ENCODE results near the gene RPL13.

Gene RPL13

DNA sequence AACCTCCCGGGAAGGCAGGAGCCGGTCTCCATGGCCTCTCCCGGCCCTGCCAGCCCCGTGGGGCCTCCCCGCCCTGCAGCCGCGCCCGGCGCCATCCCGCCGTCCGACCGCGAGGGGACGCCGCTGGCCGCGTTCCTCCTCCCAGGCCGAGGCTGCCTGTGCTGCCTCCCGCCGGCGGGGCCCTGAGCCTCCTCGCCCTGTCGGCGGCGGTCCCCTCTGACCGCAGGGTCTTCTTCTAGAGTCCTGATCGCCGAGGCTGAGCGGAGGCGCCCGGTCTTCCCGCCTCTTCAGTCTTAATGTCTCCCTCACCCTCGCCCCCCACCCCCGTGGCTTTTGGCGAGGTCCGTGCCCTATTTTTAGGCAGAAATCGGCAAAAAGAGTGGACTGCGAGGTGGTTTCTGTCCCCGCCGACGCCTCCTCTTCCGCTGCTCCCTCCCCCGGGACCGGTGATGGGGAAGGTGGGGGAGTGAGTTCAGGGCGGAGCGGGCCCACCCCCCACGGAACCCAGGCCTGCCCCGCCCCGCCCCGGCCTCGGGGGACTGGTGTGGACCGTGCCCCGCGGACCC is 14.3 kb downstream of the RPL13 start:
- TF ChIP-seq, protein P1, sequence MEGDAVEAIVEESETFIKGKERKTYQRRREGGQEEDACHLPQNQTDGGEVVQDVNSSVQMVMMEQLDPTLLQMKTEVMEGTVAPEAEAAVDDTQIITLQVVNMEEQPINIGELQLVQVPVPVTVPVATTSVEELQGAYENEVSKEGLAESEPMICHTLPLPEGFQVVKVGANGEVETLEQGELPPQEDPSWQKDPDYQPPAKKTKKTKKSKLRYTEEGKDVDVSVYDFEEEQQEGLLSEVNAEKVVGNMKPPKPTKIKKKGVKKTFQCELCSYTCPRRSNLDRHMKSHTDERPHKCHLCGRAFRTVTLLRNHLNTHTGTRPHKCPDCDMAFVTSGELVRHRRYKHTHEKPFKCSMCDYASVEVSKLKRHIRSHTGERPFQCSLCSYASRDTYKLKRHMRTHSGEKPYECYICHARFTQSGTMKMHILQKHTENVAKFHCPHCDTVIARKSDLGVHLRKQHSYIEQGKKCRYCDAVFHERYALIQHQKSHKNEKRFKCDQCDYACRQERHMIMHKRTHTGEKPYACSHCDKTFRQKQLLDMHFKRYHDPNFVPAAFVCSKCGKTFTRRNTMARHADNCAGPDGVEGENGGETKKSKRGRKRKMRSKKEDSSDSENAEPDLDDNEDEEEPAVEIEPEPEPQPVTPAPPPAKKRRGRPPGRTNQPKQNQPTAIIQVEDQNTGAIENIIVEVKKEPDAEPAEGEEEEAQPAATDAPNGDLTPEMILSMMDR (IDR thresholded peaks at IDR 0.05; ENCODE audit: low read depth, low read length, missing control alignments): peak; percentile 68
- in situ Hi-C loops (cut with HindIII; ENCODE audit: low sequenced_read_pairs): no loop called here
- no peak for DNase-seq (ENCODE audit: low read depth)
- H3K4me3 ChIP-seq (ENCODE audit: low read depth, low read length): peak overlapping the region; percentile 27

DNA sequence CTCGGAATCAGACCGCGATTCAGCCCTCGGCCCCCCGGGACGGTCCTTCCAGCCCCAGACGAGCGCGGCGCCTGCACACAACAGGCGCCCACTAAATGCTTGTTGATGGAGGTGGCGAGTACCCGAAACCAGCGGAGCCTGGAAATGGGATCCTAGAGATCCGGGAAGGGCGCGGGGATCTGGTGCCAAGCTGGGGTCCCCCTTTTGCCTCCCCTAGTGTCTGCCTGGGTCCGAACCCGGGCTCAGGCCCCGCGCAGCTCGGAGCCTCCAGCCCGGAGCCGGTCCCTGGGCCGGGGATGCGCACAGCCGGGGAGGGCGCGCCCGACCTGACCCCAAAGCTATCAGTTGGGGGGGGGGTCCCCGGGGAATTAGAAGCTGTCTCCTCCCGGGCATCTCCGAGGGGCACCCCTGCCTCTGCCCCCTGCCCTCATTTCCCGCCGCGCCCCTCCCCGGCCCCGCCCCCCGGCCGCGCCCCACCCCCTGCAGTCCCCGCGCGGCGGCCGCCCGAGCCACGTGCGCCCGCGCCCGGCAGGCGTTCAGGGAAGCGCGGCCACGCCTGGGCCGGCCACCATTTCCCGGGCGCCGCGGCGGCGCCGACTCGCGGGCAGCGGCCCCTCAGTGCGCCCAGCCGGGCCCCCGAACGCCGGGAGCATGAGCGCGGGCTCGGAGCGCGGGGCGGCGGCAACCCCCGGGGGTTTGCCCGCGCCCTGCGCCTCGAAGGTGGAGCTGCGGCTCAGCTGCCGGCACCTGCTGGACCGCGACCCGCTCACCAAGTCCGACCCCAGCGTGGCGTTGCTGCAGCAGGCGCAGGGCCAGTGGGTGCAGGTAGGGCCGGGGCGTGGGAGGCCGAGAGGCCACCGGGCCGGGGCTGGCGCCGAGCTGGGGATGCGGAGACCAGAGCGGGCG is 15.0 kb downstream of the RPL13 start, which contains the start of gene CPNE7:
Gene CPNE7 (plus strand): TSS at position 512 of the 906 bp plus-strand sequence. CDS start 140 bp downstream, at position 652.
- in situ Hi-C loops (cut with HindIII; ENCODE audit: low sequenced_read_pairs): no loop called here
- DNase-seq (ENCODE audit: low read depth): no peak
- peak within 1 kb of the TSS; percentile 40 for H3K4me3 ChIP-seq (ENCODE audit: low read depth, low read length)
- TF ChIP-seq, protein P1 (IDR thresholded peaks at IDR 0.05; ENCODE audit: low read depth, low read length, missing control alignments): no peak

DNA sequence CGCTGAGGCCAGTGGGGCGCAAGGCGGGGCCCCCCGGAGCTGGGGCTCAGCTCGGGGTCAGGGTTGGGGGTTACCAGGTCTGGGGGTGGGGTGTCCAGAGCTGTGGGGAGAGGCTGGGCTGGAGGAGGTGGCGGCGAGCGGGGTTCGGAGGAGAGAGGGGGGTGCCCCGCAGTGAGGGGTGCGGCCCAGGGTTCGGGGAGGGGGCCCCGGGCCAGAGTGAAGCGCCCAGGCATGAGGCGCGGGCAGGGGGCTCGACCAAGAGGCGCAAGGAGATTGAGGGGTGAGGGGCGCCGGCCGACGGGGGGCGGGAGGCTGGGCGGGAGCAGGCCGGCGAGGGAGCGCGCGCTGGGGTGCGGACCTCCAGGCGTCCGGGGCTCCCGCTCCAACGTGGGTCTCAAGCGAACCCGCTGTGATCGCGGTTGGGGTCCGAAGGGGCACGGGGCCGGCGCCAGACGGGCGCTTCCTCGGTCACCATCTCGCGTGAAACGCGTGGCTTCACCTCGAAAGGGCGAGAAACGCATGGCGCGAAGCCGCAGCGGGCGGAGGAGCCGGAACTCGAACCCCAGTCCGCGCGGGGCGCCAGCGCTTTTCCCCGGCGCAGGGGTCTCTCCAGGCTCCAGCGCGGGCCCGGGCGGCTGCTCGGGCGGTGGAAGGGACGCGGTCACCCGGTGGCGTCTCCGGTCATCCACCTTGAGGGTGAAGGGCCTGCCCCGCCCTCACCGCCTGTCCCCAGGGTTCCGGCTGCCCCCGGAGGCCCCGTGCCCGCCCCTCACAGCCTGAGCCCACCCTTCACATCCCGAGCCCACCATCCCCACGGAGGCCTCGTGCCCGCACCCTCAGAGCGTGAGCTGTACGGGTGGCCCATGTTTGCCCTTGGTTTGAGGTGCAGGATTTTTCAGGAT is 15.9 kb downstream of the RPL13 start:
- in situ Hi-C loops (cut with HindIII; ENCODE audit: low sequenced_read_pairs): no loop called here
- no peak for DNase-seq (ENCODE audit: low read depth)
- TF ChIP-seq, protein P1 (IDR thresholded peaks at IDR 0.05; ENCODE audit: low read depth, low read length, missing control alignments): no peak
- peak overlapping the region; percentile 40 for H3K4me3 ChIP-seq (ENCODE audit: low read depth, low read length)

DNA sequence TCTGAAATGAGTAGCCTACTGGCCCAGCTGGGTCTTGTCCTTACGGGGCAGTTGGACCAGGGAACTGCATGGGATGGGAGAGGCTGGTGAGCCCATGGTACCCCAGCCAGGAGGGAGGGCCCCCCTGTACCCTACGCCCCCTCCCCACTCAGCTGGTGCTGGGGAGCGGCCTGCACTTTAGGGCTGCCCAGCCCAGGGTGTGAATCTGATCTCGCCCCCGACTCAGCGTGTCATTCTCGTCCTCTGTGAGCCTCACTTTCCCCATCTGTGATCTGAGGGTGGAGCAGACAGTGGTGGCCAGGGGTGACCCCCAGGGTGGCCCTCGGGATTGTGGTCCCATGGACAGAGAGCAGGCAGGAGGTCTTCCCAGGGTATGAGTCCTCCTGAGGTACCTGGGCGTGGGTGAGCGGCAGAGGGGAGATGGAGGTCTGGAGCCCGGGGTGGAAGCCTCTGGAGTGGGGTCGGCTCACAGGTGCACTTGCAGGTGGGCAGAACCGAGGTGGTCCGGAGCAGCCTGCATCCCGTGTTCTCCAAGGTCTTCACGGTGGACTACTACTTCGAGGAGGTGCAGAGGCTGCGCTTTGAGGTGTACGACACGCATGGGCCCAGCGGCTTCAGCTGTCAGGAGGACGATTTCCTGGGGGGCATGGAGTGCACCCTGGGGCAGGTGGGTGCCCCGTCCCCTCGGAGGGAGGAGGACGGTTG is 16.7 kb downstream of the RPL13 start:
- no peak for DNase-seq (ENCODE audit: low read depth)
- in situ Hi-C loops (cut with HindIII; ENCODE audit: low sequenced_read_pairs): no loop called here
- no peak overlapping the region for H3K4me3 ChIP-seq (ENCODE audit: low read depth, low read length)
- TF ChIP-seq, protein P1 (IDR thresholded peaks at IDR 0.05; ENCODE audit: low read depth, low read length, missing control alignments): no peak

DNA sequence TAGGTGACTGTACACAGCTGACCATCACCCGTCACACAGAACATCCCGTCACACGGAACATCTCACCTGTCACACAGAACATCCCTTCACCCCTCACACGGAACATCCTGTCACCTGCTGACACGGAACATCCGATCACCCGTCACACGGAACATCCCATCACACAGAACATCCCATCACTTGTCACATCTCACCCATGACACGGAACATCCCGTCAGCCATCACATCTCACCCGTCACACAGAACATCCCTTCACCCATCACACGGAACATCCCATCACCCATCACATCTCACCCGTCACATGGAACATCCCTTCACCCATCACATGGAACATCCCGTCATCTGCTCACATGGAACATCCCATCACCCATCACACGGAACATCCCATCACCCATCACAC is 18.9 kb downstream of the RPL13 start:
- in situ Hi-C loops (cut with HindIII; ENCODE audit: low sequenced_read_pairs): no loop called here
- no peak overlapping the region for H3K4me3 ChIP-seq (ENCODE audit: low read depth, low read length)
- TF ChIP-seq, protein P1 (IDR thresholded peaks at IDR 0.05; ENCODE audit: low read depth, low read length, missing control alignments): no peak
- DNase-seq (ENCODE audit: low read depth): no peak
